Activated CD8-positive, alpha-beta T cell treated with anti-CD3 and anti-CD28 coated beads for 36 hours (primary cell): ENCODE data around the gene GMPPB. TPM values are rescaled to one million over a fixed set of nuclear protein-coding genes. Genes with fewer than 3 reads are reported as not detected.

ENCODE experiments used
- ATAC-seq: fragments of 200-7000 bp; cut with Tn5 transposase; one replicate; pipeline ENCODE4 v1.10.0; 2021; ENCODE audit warnings: mild to moderate bottlenecking, moderate library complexity
- CTCF ChIA-PET: fragments of 350-600 bp; sonication (Branson Sonifier 250); formaldehyde crosslinking; loops from one replicate; lab custom pipeline; 2021; ENCODE audit warnings: antibody characterized with exemption; lab: Charles Lee
- POLR2A ChIA-PET: fragments of 350-600 bp; sonication (Branson Sonifier 250); formaldehyde crosslinking; loops from one replicate; lab custom pipeline; 2021; ENCODE audit warnings: antibody characterized with exemption; lab: Charles Lee
- DNase-seq: peaks from one replicate; pipeline ENCODE4 v3.0.0-alpha.2; 2020
- H3K27ac Mint-ChIP-seq: one replicate; pipeline ENCODE4 v1.8.0; 2021; ENCODE audit warnings: mild to moderate bottlenecking, mixed read lengths
- H3K27me3 Mint-ChIP-seq: one replicate; pipeline ENCODE4 v1.8.0; 2021; ENCODE audit warnings: mixed read lengths
- H3K36me3 Mint-ChIP-seq: one replicate; pipeline ENCODE4 v1.8.0; 2021; ENCODE audit warnings: low read depth, mixed read lengths
- H3K4me1 Mint-ChIP-seq: one replicate; pipeline ENCODE4 v1.8.0; 2021; ENCODE audit warnings: low read depth, mixed read lengths
- H3K4me3 Mint-ChIP-seq: one replicate; pipeline ENCODE4 v1.8.0; 2021; ENCODE audit warnings: mild to moderate bottlenecking, moderate library complexity, mixed read lengths
- H3K9me3 Mint-ChIP-seq: one replicate; pipeline ENCODE4 v1.8.0; 2021; ENCODE audit warnings: mixed read lengths
- intact Hi-C: fragments of 100-400 bp; cut with micrococcal nuclease; formaldehyde crosslinking; loops from one replicate; pipeline ENCODE4 v1.10.0; 2022
- total RNA-seq, 2 experiments: library from RNA; stranded (reverse); gene quantifications; one replicate each; pipeline ENCODE4 v1.2.3, GENCODE V29; 2021
- TF ChIP-seq, protein P1 (sequence below): fragments of 200-600 bp; IDR thresholded peaks from one replicate; pipeline ENCODE4 v1.8.0; 2022; ENCODE audit warnings: antibody characterized with exemption, mild to moderate bottlenecking

The GMPPB gene
- total RNA-seq, 2 experiments from 2014 or later: 34.7 to 35.2 TPM

DNA sequence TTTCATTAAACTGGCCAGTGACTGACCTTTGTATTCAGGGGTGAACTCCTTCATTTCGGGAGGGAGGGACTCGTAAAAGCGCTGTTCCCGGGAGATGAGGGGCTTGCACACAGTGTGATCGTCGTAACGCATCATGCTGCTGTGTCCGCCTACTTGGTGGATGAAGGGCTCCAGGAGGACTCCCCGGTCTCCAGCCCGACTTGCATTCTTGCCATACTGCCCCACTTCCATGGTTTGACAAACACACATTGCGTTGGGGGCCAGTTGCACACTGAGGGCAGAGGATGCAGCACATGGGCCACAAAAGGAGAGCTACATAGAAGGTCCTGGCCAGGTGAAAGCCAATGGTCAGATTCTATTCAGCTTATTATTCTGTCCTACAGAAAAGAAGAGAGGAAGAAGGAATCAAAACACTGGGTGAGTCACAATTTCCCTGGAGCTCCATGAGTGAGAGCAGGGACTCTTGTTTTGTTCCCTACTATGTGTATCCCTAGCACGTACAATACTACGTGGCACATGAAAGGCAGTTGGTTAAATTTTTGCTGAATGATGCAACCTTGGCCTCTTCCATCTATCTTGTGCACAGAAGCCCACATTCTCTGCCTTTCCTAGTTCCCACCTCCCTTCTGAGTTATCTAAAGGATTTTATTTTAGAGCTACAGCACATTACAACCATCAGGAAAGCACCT, 24.2 kb upstream of the GMPPB start:
- H3K27me3 Mint-ChIP-seq: no peaks in the 10 kb centered on the region
- intact Hi-C loops: no loop called here
- DNase-seq (no peak), ATAC-seq (no peak)
- CTCF ChIA-PET: interaction anchor here (0.9 to 1.6 kb wide), 4 partner anchors 29 to 92 kb away, joined by 3 to 4 read pairs (median 3); no protein-coding TSS in a partner anchor
- peaks cover 8% of the 10 kb centered on the region for H3K36me3 Mint-ChIP-seq
- H3K9me3 Mint-ChIP-seq: no peaks in the 10 kb centered on the region
- POLR2A ChIA-PET: interaction anchor here (0.6 kb wide), 1 partner anchor 183 kb away, joined by 3 read pairs; no protein-coding TSS in a partner anchor
- H3K27ac Mint-ChIP-seq: no peak overlapping the region
- no peak overlapping the region for H3K4me3 Mint-ChIP-seq
- TF ChIP-seq, protein P1, sequence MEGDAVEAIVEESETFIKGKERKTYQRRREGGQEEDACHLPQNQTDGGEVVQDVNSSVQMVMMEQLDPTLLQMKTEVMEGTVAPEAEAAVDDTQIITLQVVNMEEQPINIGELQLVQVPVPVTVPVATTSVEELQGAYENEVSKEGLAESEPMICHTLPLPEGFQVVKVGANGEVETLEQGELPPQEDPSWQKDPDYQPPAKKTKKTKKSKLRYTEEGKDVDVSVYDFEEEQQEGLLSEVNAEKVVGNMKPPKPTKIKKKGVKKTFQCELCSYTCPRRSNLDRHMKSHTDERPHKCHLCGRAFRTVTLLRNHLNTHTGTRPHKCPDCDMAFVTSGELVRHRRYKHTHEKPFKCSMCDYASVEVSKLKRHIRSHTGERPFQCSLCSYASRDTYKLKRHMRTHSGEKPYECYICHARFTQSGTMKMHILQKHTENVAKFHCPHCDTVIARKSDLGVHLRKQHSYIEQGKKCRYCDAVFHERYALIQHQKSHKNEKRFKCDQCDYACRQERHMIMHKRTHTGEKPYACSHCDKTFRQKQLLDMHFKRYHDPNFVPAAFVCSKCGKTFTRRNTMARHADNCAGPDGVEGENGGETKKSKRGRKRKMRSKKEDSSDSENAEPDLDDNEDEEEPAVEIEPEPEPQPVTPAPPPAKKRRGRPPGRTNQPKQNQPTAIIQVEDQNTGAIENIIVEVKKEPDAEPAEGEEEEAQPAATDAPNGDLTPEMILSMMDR: no peak
- peaks cover 6% of the 10 kb centered on the region for H3K4me1 Mint-ChIP-seq

DNA sequence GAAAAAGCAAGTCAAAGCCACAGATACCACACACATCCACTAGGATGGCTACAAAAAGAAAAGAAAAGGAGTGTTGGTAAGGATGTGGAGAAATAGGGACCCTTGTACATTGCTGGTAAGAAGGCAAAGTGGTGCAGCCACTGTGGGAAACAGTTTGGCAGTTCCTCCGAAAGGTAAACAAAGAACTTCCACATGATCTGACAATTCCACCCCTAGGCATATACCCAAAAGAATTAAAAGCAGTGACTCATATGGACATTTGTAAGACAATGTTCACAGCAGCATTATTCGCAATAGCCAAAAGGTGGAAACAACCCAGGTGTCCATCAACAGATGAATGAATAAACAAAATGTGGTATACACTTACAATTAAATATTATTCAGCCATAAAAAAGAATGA, 22.2 kb upstream of the GMPPB start:
- no peak overlapping the region for H3K27ac Mint-ChIP-seq
- ATAC-seq: no peak
- H3K4me1 Mint-ChIP-seq: peaks cover 6% of the 10 kb centered on the region
- H3K36me3 Mint-ChIP-seq: peaks cover 8% of the 10 kb centered on the region
- intact Hi-C loops: no loop called here
- no peak for DNase-seq
- H3K4me3 Mint-ChIP-seq: no peak overlapping the region
- ChIA-PET CTCF (interaction anchor here (0.9 kb wide), 1 partner anchor 57 kb away, joined by 3 read pairs; the partner anchor contains the start of gene INKA1), POLR2A (no interaction called here)
- H3K27me3 Mint-ChIP-seq: no peaks in the 10 kb centered on the region
- no peaks in the 10 kb centered on the region for H3K9me3 Mint-ChIP-seq
- TF ChIP-seq, protein P1: no peak

DNA sequence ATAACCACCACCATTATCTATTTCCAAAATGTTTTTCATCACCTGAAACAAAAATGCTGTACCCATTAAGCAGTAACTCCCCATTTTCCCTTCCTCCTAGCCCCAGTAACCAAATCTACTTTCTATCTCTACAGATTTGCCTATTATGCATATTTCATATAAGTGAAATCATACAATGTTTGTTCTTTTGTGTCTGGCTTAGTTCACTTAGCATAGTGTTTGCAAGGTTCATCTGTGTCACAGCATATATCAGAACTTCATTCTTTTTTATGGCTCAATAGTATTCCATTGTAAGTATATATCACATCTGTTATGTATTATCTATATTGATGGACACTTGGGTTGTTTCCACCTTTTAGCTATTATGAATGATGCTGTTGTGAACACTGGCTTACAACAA, 16.7 kb upstream of the GMPPB start:
- ChIA-PET POLR2A (interaction anchor here (0.8 kb wide), 1 partner anchor 563 kb away, joined by 3 read pairs; no protein-coding TSS in a partner anchor), CTCF (no interaction called here)
- H3K9me3 Mint-ChIP-seq: no peaks in the 10 kb centered on the region
- no peak overlapping the region for H3K4me3 Mint-ChIP-seq
- no peak overlapping the region for H3K27ac Mint-ChIP-seq
- TF ChIP-seq, protein P1: no peak
- DNase-seq (no peak), ATAC-seq (no peak)
- peaks cover 6% of the 10 kb centered on the region for H3K4me1 Mint-ChIP-seq
- intact Hi-C loops: no loop called here
- H3K27me3 Mint-ChIP-seq: no peaks in the 10 kb centered on the region
- peaks cover 21% of the 10 kb centered on the region for H3K36me3 Mint-ChIP-seq

DNA sequence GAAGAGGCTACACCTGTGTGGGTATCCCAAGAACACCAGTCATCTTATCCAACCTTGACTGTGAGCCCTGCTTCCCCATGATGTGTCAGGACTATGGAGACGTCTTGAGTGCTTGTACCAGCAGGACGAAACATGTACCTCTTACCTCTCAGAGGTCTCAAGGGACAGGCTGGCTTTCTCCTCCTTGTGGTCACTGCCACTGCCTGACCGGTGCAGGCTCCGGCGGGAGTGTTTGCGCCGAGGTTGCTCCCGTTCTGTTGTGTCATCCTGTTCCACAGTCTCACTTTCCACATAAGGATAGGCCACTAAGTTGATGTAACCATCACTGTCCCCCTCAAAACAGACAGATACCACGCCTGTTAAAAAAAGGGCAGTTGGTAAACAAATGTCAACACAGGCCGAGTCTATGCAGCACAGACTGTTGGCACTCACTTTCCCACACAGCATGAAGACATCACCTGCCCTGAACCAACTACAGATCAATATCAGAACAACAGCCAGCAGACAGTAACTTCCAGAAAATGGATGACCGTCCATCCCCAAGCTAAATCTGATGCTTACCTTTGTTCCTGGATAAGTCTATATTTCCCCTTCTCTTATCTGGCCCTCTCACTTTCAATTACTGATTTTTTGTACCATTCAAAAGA, 14.4 kb upstream of the GMPPB start:
- no peaks in the 10 kb centered on the region for H3K9me3 Mint-ChIP-seq
- H3K27ac Mint-ChIP-seq: peak overlapping the region; percentile 54
- H3K27me3 Mint-ChIP-seq: no peaks in the 10 kb centered on the region
- TF ChIP-seq, protein P1: no peak
- ATAC-seq (no peak), DNase-seq (no peak)
- H3K4me3 Mint-ChIP-seq: no peak overlapping the region
- CTCF ChIA-PET: no interaction called here
- POLR2A ChIA-PET: no interaction called here
- H3K36me3 Mint-ChIP-seq: peaks cover 22% of the 10 kb centered on the region
- H3K4me1 Mint-ChIP-seq: peaks cover 4% of the 10 kb centered on the region
- intact Hi-C loops: no loop called here

DNA sequence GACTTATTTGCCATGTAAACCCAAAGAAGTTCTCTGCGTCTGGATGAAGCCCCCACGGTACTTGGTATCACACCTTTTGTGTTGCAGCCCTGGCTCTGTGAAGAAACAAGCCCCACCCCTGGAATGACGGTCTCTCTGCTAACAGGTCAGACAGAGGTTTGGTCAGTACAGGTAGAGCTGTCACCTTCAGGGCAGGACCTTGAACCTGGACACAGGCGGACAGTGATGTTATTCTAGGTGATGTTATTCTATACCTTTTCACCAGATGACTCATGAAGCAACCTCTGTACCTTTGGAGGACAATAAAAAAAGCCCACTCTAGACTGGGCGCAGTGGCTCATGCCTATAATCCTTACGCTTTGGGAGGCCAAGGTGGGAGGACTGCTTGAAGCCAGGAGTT, 11.0 kb upstream of the GMPPB start:
- peaks cover 4% of the 10 kb centered on the region for H3K4me1 Mint-ChIP-seq
- no peak overlapping the region for H3K4me3 Mint-ChIP-seq
- CTCF ChIA-PET: interaction anchor here (1.2 kb wide), 1 partner anchor 104 kb away, joined by 5 read pairs; no protein-coding TSS in a partner anchor
- no peaks in the 10 kb centered on the region for H3K9me3 Mint-ChIP-seq
- no peak overlapping the region for H3K27ac Mint-ChIP-seq
- POLR2A ChIA-PET: interaction anchor here (1.1 to 1.4 kb wide), 4 partner anchors 10 to 63 kb away, joined by 3 to 7 read pairs (median 4); partner anchors contain the start of gene AMIGO3
- TF ChIP-seq, protein P1: no peak
- peaks cover 30% of the 10 kb centered on the region for H3K36me3 Mint-ChIP-seq
- no peaks in the 10 kb centered on the region for H3K27me3 Mint-ChIP-seq
- DNase-seq (no peak), ATAC-seq (no peak)
- intact Hi-C loops: no loop called here
